ENCODE results near the gene CAPN14.
A peak's percentile ranks its signal among the peaks of the same experiment; 100 is the strongest.

The CAPN14 gene

DNA sequence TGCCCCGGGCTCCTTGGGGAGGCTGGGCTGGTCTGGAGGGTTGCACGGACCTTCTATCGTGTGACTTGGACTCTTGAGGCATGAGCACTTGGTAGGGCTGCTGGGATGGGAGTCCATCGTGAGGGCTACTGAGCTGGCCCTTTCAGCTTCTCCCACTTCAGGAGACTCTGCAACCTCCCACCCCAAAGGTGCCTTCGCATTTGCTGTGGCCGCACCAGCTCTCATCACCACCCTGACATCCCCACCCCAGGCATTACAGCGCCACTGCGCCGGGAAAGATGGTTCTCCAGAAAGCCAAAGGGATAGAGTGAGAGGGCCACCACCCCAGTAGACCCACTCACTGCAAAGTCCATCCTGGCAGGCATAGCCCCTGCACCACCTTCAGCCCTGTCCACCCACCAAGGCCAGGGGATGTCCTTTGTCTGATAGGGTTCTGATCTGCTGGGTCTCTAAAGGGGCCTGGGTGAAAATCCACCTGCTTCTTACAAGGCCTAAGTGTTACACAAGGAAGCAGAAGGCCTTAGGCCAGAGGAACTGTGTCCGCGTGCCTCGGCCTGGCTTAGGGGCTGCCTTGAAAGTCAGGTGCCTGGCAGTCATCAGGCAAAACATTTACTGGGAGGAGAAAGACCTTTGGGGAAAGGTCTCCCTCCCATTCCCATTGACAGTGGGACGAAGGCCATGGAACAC is 21.7 kb upstream of the CAPN14 start:
- Mint-ChIP-seq H3K36me3 (ENCODE audit: low read depth) (peaks cover 4% of the 10 kb centered on the region), H3K4me3 (no peak overlapping the region), H3K4me1 (peaks cover 43% of the 10 kb centered on the region), H3K9me3 (no peaks in the 10 kb centered on the region), H3K27me3 (ENCODE audit: low read depth) (peaks cover 9% of the 10 kb centered on the region), H3K27ac (no peak overlapping the region)
- TF ChIP-seq CTCF (IDR thresholded peaks at IDR 0.05; ENCODE audit: unreplicated experiment in 3 of 3): no peak

- H3K9me3 Mint-ChIP-seq: no peaks in the 10 kb centered on the region
- peak overlapping the region in 2 of 3 experiments; percentile 34 to 65 for H3K27ac Mint-ChIP-seq
- peak overlapping the region in 2 of 3 experiments; percentile 64 to 71 for H3K4me3 Mint-ChIP-seq
- H3K27me3 Mint-ChIP-seq (ENCODE audit: low read depth): peaks cover 13% of the 10 kb centered on the region
- H3K4me1 Mint-ChIP-seq: peaks cover 43% of the 10 kb centered on the region
- H3K36me3 Mint-ChIP-seq (ENCODE audit: low read depth): peaks cover 4% of the 10 kb centered on the region
- no peak for TF ChIP-seq CTCF (IDR thresholded peaks at IDR 0.05; ENCODE audit: unreplicated experiment in 3 of 3)
Measured at GRCh38 chr2:31238126-31238905, 21.0 kb upstream of the CAPN14 start.

GRCh38 chr2:31237348-31238017 is 20.2 kb upstream of the CAPN14 start:
- TF ChIP-seq CTCF (IDR thresholded peaks at IDR 0.05; ENCODE audit: unreplicated experiment in 3 of 3): no peak
- Mint-ChIP-seq H3K9me3 (no peaks in the 10 kb centered on the region), H3K36me3 (ENCODE audit: low read depth) (peaks cover 4% of the 10 kb centered on the region), H3K4me1 (peaks cover 43% of the 10 kb centered on the region), H3K27me3 (ENCODE audit: low read depth) (peaks cover 14% of the 10 kb centered on the region), H3K27ac (no peak overlapping the region), H3K4me3 (no peak overlapping the region)

GRCh38 chr2:31236433-31237205 is 19.3 kb upstream of the CAPN14 start:
- peaks cover 39% of the 10 kb centered on the region for H3K4me1 Mint-ChIP-seq
- peaks cover 14% of the 10 kb centered on the region for H3K27me3 Mint-ChIP-seq (ENCODE audit: low read depth)
- no peak for TF ChIP-seq CTCF (IDR thresholded peaks at IDR 0.05; ENCODE audit: unreplicated experiment in 3 of 3)
- H3K4me3 Mint-ChIP-seq: peak overlapping the region in 2 of 3 experiments; percentile 43 to 46
- H3K9me3 Mint-ChIP-seq: no peaks in the 10 kb centered on the region
- H3K27ac Mint-ChIP-seq: no peak overlapping the region
- H3K36me3 Mint-ChIP-seq (ENCODE audit: low read depth): peaks cover 4% of the 10 kb centered on the region

- peaks cover 17% of the 10 kb centered on the region for H3K27me3 Mint-ChIP-seq (ENCODE audit: low read depth)
- H3K27ac Mint-ChIP-seq: peak overlapping the region in 1 of 3 experiments; percentile 32
- TF ChIP-seq CTCF (IDR thresholded peaks at IDR 0.05; ENCODE audit: unreplicated experiment in 3 of 3): no peak
- peaks cover 28% of the 10 kb centered on the region for H3K4me1 Mint-ChIP-seq
- H3K4me3 Mint-ChIP-seq: peak overlapping the region; percentile 83 to 88 (median 84)
- no peaks in the 10 kb centered on the region for H3K9me3 Mint-ChIP-seq
- peaks cover 4% of the 10 kb centered on the region for H3K36me3 Mint-ChIP-seq (ENCODE audit: low read depth)
Measured at GRCh38 chr2:31235504-31235902, 18.2 kb upstream of the CAPN14 start.
